BLaER1 (cell line): ENCODE measurements around the gene BAHD1.

Experiments used
- H3K27ac ChIP-seq: shearing (Covaris generic); formaldehyde crosslinking; 2 replicates; pipeline ENCODE4 v1.8.1; 2022
- H3K27me3 ChIP-seq: shearing (Covaris generic); formaldehyde crosslinking; 2 replicates; pipeline ENCODE4 v1.8.1; 2022
- H3K36me3 ChIP-seq: shearing (Covaris generic); formaldehyde crosslinking; 2 replicates; pipeline ENCODE4 v1.8.1; 2022
- H3K4me1 ChIP-seq: shearing (Covaris generic); formaldehyde crosslinking; 2 replicates; pipeline ENCODE4 v1.8.1; 2022
- H3K4me2 ChIP-seq: shearing (Covaris generic); formaldehyde crosslinking; 2 replicates; pipeline ENCODE4 v1.8.1; 2022
- H3K4me3 ChIP-seq: shearing (Covaris generic); formaldehyde crosslinking; 2 replicates; pipeline ENCODE4 v1.8.1; 2022
- H3K9ac ChIP-seq: shearing (Covaris generic); formaldehyde crosslinking; 2 replicates; pipeline ENCODE4 v1.8.1; 2022
- H3K9me3 ChIP-seq: shearing (Covaris generic); formaldehyde crosslinking; 2 replicates; pipeline ENCODE4 v1.8.1; 2022
- H4K20me1 ChIP-seq: shearing (Covaris generic); formaldehyde crosslinking; 2 replicates; pipeline ENCODE4 v1.8.1; 2022
- Cebpa-rat ChIP-seq: shearing (Covaris generic); IDR thresholded peaks from 2 replicates; pipeline ENCODE4 v1.8.1; 2022

BAHD1 gene

DNA sequence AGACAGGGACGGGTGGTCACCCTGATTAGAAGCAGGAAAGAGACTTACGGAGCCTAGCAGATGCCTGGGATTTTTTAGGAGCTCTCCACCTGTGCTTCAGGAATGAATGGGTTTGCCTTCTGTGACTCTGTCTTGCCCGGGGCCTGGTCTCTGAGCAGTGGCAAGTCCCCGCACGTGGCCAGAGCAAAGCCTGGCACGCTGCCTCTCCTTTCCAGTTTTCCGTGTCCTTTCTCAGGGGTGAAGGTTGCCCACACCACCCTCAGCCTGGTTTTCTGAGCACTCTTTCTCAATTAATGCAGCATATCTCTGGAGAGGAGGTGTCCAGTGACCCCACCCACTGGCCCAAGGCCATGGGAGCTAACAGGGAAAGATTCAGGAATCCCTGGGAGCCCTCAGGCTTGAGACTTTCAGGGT is 15.6 kb downstream of the BAHD1 start:
- H3K9ac ChIP-seq, result no peak overlapping the region
- peaks cover 72% of the 10 kb centered on the region for H3K4me1 ChIP-seq

GRCh38 chr15:40456738-40457137 is 16.0 kb downstream of the BAHD1 start:
- no peak for TF ChIP-seq Cebpa-rat
- no peaks in the 10 kb centered on the region for H3K27me3 ChIP-seq
- H3K4me2 ChIP-seq, result peak overlapping the region; percentile 22; the same call in 1 of the 2 replicates
- no peaks in the 10 kb centered on the region for H3K9me3 ChIP-seq
- H4K20me1 ChIP-seq, result peaks cover 100% of the 10 kb centered on the region
- H3K4me1 ChIP-seq, result peaks cover 67% of the 10 kb centered on the region
- no peak overlapping the region; the same call in 1 of the 2 replicates for H3K27ac ChIP-seq
- H3K4me3 ChIP-seq, result no peak overlapping the region
- peaks cover 43% of the 10 kb centered on the region for H3K36me3 ChIP-seq
- H3K9ac ChIP-seq, result no peak overlapping the region

More for the DNA sequence above, 15.6 kb downstream of the BAHD1 start:
- Histone ChIP-seq H3K36me3 (peaks cover 39% of the 10 kb centered on the region), H3K4me3 (no peak overlapping the region), H3K27ac (no peak overlapping the region; the same call in 1 of the 2 replicates), H3K4me2 (no peak overlapping the region), H4K20me1 (peaks cover 100% of the 10 kb centered on the region), H3K9me3 (no peaks in the 10 kb centered on the region), H3K27me3 (no peaks in the 10 kb centered on the region)
- no peak for TF ChIP-seq Cebpa-rat

DNA sequence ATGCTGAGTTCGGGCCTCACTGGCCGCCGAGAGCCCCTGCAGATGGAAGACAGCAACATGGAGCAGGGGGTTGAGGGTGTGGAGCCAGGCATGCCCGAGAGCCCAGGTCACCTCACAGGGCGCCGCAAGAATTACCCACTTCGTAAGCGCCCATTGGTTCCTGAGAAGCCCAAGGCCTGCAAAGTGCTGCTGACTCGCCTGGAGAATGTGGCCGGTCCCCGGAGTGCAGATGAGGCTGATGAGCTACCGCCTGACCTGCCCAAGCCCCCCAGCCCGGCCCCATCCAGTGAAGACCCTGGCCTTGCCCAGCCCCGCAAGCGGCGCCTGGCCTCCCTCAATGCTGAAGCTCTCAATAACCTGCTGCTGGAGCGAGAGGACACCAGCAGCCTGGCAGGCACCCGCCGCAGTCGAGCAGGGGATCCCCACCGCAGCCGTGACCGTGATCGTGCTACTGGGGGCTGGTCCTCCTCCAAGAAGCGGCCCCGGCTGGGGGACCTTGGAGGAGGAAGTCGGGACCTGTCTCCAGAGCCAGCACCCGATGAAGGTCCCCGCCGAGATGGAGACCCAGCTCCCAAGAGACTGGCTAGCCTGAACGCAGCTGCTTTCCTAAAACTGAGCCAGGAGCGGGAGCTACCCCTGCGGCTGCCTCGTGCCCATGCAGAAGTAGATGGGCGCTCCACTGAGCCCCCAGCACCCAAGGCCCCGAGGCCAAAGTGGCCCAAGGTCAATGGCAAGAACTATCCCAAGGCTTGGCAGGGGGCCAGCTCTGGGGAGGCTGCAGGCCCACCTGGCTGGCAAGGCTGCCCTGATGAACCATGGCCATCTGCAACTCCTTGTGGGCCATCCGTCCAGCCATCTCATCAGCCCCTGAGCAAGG is 18.0 kb downstream of the BAHD1 start:
- Histone ChIP-seq H3K4me2 (no peak overlapping the region), H3K4me3 (no peak overlapping the region), H3K27ac (no peak overlapping the region), H3K27me3 (no peaks in the 10 kb centered on the region), H4K20me1 (peaks cover 100% of the 10 kb centered on the region), H3K4me1 (peaks cover 47% of the 10 kb centered on the region), H3K9me3 (no peaks in the 10 kb centered on the region), H3K36me3 (peaks cover 63% of the 10 kb centered on the region), H3K9ac (no peak overlapping the region)
- TF ChIP-seq Cebpa-rat, result no peak

DNA sequence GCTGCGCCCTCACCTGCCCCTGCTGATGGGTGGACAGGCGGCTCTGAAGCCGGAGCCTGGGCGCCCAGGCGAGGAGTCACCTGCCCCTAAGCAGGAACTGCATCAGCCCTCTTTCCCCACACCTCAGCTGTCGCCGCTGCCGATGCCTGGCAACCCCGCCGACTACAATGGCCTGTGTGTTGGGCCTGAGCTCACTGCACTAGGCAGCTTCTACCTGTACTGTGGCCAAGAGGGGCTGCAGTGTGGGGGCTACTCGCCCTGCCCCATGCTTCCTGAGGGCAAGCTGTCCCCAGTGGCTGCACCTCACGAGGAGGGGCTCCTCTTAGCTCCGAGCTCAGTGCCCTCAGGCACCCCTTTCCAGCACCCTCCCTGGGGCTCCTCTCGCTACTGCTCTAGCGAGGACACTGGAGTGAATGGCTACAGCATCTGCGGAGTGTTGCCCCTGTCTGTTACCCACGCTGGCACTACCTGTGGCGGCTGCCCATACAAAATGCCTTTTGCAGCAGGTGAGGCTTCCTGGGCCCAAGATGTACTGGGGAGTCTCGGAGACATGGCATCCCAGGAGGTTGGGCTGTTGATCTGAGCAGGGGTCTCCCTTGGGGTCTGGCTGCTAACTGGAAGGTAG is 18.8 kb downstream of the BAHD1 start:
- no peaks in the 10 kb centered on the region for H3K9me3 ChIP-seq
- no peak overlapping the region for H3K4me3 ChIP-seq
- peaks cover 100% of the 10 kb centered on the region for H4K20me1 ChIP-seq
- no peak overlapping the region for H3K27ac ChIP-seq
- peaks cover 71% of the 10 kb centered on the region for H3K36me3 ChIP-seq
- no peak overlapping the region for H3K4me2 ChIP-seq
- no peak for TF ChIP-seq Cebpa-rat
- H3K27me3 ChIP-seq, result no peaks in the 10 kb centered on the region
- H3K4me1 ChIP-seq, result peaks cover 40% of the 10 kb centered on the region
- H3K9ac ChIP-seq, result no peak overlapping the region

DNA sequence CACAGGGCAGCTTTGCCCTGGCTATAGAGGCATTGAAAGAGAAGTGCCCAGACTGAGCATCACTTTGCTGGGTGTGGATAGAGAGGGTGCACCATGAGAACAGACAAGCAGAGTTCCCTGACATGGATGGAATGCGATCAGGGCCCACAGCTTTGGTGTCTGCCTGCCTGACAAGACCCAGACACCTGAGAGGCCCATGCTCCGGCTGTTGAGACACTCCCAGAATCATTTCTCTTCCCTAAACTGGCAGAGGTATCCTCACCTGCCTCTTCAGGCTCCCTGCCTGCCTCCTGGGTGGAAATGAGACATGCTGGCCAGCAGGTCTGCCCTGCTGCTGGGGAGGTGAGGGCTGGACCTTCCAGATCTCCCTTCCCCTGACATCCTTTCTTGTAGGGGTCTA is 19.7 kb downstream of the BAHD1 start:
- H3K4me2 ChIP-seq, result no peak overlapping the region
- no peak overlapping the region for H3K9ac ChIP-seq
- H3K36me3 ChIP-seq, result peaks cover 80% of the 10 kb centered on the region
- no peaks in the 10 kb centered on the region for H3K27me3 ChIP-seq
- H3K27ac ChIP-seq, result no peak overlapping the region
- H4K20me1 ChIP-seq, result peaks cover 97% of the 10 kb centered on the region
- no peaks in the 10 kb centered on the region for H3K9me3 ChIP-seq
- H3K4me3 ChIP-seq, result no peak overlapping the region
- peaks cover 31% of the 10 kb centered on the region for H3K4me1 ChIP-seq
- no peak for TF ChIP-seq Cebpa-rat

- Histone ChIP-seq H4K20me1 (peaks cover 86% of the 10 kb centered on the region), H3K4me3 (no peak overlapping the region), H3K36me3 (peaks cover 95% of the 10 kb centered on the region), H3K27ac (no peak overlapping the region), H3K9me3 (no peaks in the 10 kb centered on the region), H3K27me3 (no peaks in the 10 kb centered on the region), H3K4me2 (no peak overlapping the region), H3K4me1 (peaks cover 15% of the 10 kb centered on the region), H3K9ac (no peak overlapping the region)
- no peak for TF ChIP-seq Cebpa-rat
Observed at GRCh38 chr15:40461958-40462357, 21.2 kb downstream of the BAHD1 start.

DNA sequence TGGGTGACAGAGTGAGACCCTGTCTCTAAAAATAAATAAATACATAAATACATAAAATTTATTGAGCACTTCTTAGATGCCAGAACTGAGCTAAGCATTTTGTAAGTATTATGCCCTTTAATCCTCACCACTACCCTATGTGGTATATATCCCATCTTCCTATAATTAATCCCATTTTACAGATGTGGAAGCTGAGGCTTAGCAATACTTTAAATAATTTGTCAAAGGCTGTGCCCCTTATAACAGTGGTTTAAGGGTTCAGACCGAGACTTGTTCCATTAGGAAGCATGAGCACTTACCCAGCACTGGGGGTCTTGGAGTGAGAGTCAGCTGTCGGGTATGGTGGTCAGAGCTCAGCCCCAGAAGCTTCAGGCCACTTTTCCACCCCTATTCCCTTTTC is 22.5 kb downstream of the BAHD1 start:
- Histone ChIP-seq H3K9ac (no peak overlapping the region), H3K27ac (no peak overlapping the region), H4K20me1 (peaks cover 80% of the 10 kb centered on the region), H3K4me1 (peaks cover 2% of the 10 kb centered on the region; the same call in 1 of the 2 replicates), H3K36me3 (peaks cover 100% of the 10 kb centered on the region), H3K9me3 (no peaks in the 10 kb centered on the region), H3K4me3 (no peak overlapping the region), H3K4me2 (no peak overlapping the region), H3K27me3 (no peaks in the 10 kb centered on the region)
- TF ChIP-seq Cebpa-rat, result no peak

GRCh38 chr15:40463886-40464545 is 23.3 kb downstream of the BAHD1 start:
- no peak overlapping the region for H3K27ac ChIP-seq
- H3K4me3 ChIP-seq, result no peak overlapping the region
- no peak overlapping the region for H3K4me2 ChIP-seq
- no peak overlapping the region for H3K9ac ChIP-seq
- no peaks in the 10 kb centered on the region for H3K27me3 ChIP-seq
- H3K36me3 ChIP-seq, result peaks cover 96% of the 10 kb centered on the region
- no peak for TF ChIP-seq Cebpa-rat
- H3K4me1 ChIP-seq, result peaks cover 5% of the 10 kb centered on the region; the same call in 1 of the 2 replicates
- peaks cover 73% of the 10 kb centered on the region for H4K20me1 ChIP-seq
- no peaks in the 10 kb centered on the region for H3K9me3 ChIP-seq

- no peak overlapping the region for H3K4me3 ChIP-seq
- no peak overlapping the region for H3K9ac ChIP-seq
- peaks cover 66% of the 10 kb centered on the region for H4K20me1 ChIP-seq
- no peaks in the 10 kb centered on the region for H3K9me3 ChIP-seq
- H3K4me1 ChIP-seq, result peaks cover 11% of the 10 kb centered on the region; the same call in 1 of the 2 replicates
- no peak for TF ChIP-seq Cebpa-rat
- H3K36me3 ChIP-seq, result peaks cover 90% of the 10 kb centered on the region
- H3K27ac ChIP-seq, result no peak overlapping the region
- H3K4me2 ChIP-seq, result no peak overlapping the region
- H3K27me3 ChIP-seq, result no peaks in the 10 kb centered on the region
Observed at GRCh38 chr15:40464595-40465185, 23.9 kb downstream of the BAHD1 start.
